Type B pancreatic cell (in vitro differentiated cells): ENCODE results near the gene MED12. TPM values are rescaled to one million over a fixed set of nuclear protein-coding genes. Genes with fewer than 3 reads are reported as not detected.
A peak's percentile ranks its signal among the peaks of the same experiment; 100 is the strongest.

ENCODE experiments used
- DNase-seq: peaks from one replicate; pipeline ENCODE4 v3.0.0; 2021; ENCODE audit warnings: mixed read lengths; ENCODE audit not compliant: unreplicated experiment; ENCODE audit errors: extremely low spot score
- H3K27ac Mint-ChIP-seq: 2 replicates; pipeline ENCODE4 v1.8.0; 2021; ENCODE audit warnings: mild to moderate bottlenecking, mixed read lengths
- H3K27me3 Mint-ChIP-seq: 2 replicates; pipeline ENCODE4 v1.8.0; 2021; ENCODE audit warnings: mixed read lengths
- H3K36me3 Mint-ChIP-seq: 2 replicates; pipeline ENCODE4 v1.8.0; 2021; ENCODE audit warnings: mixed read lengths
- H3K4me1 Mint-ChIP-seq: one replicate; pipeline ENCODE4 v1.8.0; 2021; ENCODE audit warnings: mixed read lengths; ENCODE audit not compliant: unreplicated experiment
- H3K4me3 Mint-ChIP-seq: 2 replicates; pipeline ENCODE4 v1.8.0; 2021; ENCODE audit warnings: mild to moderate bottlenecking, mixed read lengths
- H3K9me3 Mint-ChIP-seq: 2 replicates; pipeline ENCODE4 v1.8.0; 2021; ENCODE audit warnings: mixed read lengths
- total RNA-seq: library from RNA; stranded (reverse); gene quantifications from 2 replicates; pipeline ENCODE4 v1.2.1, GENCODE V29; 2021; ENCODE audit warnings: low replicate concordance
- TF ChIP-seq, protein P1 (sequence below): fragments of 200-600 bp; sonication (generic); conservative IDR thresholded peaks from 2 replicates; pipeline ENCODE4 v1.5.0; 2021; ENCODE audit warnings: antibody characterized with exemption, mild to moderate bottlenecking

The MED12 gene
- total RNA-seq, 1 donor from 2014 or later = 77.2 TPM

DNA sequence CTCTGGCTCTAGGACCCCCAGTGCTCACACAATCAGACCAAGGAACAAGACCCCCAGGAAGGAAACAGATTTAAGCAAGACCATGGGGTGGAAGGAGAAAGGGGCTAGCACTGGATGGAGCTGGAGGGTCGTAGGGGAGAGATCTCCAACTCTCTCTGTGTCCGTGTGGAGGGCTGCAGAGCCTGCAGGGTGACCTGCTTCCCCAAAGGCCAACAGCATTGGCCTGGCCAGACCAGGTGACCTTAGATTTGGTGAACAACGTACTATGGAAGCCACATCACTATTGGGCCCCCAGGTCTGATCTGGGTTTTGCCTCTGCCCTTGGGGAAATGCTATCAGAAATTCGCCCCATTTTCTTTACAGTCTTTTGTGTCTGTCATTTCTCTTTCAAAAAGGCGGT, 52.3 kb downstream of the MED12 start:
- TF ChIP-seq, protein P1, sequence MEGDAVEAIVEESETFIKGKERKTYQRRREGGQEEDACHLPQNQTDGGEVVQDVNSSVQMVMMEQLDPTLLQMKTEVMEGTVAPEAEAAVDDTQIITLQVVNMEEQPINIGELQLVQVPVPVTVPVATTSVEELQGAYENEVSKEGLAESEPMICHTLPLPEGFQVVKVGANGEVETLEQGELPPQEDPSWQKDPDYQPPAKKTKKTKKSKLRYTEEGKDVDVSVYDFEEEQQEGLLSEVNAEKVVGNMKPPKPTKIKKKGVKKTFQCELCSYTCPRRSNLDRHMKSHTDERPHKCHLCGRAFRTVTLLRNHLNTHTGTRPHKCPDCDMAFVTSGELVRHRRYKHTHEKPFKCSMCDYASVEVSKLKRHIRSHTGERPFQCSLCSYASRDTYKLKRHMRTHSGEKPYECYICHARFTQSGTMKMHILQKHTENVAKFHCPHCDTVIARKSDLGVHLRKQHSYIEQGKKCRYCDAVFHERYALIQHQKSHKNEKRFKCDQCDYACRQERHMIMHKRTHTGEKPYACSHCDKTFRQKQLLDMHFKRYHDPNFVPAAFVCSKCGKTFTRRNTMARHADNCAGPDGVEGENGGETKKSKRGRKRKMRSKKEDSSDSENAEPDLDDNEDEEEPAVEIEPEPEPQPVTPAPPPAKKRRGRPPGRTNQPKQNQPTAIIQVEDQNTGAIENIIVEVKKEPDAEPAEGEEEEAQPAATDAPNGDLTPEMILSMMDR = no peak
- Mint-ChIP-seq H3K4me1 (peaks cover 6% of the 10 kb centered on the region), H3K4me3 (no peak overlapping the region), H3K27me3 (no peaks in the 10 kb centered on the region), H3K9me3 (no peaks in the 10 kb centered on the region), H3K27ac (no peak overlapping the region), H3K36me3 (no peaks in the 10 kb centered on the region)
- DNase-seq = no peak

- peaks cover 6% of the 10 kb centered on the region for H3K4me1 Mint-ChIP-seq
- peak overlapping the region; percentile 40 for H3K27ac Mint-ChIP-seq
- no peaks in the 10 kb centered on the region for H3K27me3 Mint-ChIP-seq
- TF ChIP-seq, protein P1 = no peak
- H3K9me3 Mint-ChIP-seq = no peaks in the 10 kb centered on the region
- no peaks in the 10 kb centered on the region for H3K36me3 Mint-ChIP-seq
- no peak for DNase-seq
- H3K4me3 Mint-ChIP-seq = no peak overlapping the region
Measured at GRCh38 chrX:71171110-71171801, 52.9 kb downstream of the MED12 start.

DNA sequence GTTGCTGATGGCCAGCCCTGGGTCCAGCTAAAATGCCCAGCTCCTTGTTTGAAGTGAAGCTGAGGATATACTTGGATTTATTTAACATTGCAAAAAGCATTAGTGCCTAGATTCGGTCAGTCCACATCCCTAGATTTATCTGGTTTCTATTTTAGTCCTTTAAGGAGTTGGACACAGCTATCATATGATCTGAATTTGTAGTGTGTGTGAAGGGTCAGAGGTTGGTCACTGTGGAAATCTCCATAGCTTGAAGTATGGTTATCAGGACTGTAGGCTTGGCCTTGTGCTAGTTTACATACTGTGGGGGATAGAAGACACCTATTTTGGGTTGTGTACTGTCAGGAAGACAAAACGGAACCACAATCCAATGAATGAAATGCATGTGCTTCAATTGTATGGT, 55.0 kb downstream of the MED12 start:
- TF ChIP-seq, protein P1 = no peak
- Mint-ChIP-seq H3K9me3 (no peaks in the 10 kb centered on the region), H3K4me3 (no peak overlapping the region), H3K36me3 (no peaks in the 10 kb centered on the region), H3K27ac (no peak overlapping the region), H3K27me3 (no peaks in the 10 kb centered on the region), H3K4me1 (peaks cover 6% of the 10 kb centered on the region)
- no peak for DNase-seq

GRCh38 chrX:71174795-71175194, 56.4 kb downstream of the MED12 start:
- peaks cover 6% of the 10 kb centered on the region for H3K4me1 Mint-ChIP-seq

GRCh38 chrX:71175531-71175930, 57.1 kb downstream of the MED12 start:
- Mint-ChIP-seq H3K4me1 (peaks cover 6% of the 10 kb centered on the region), H3K36me3 (no peaks in the 10 kb centered on the region), H3K27ac (no peak overlapping the region), H3K27me3 (no peaks in the 10 kb centered on the region), H3K4me3 (no peak overlapping the region), H3K9me3 (no peaks in the 10 kb centered on the region)
- no peak for DNase-seq
- TF ChIP-seq, protein P1 = no peak

More at GRCh38 chrX:71174795-71175194, 56.4 kb downstream of the MED12 start:
- H3K4me3 Mint-ChIP-seq = no peak overlapping the region
- TF ChIP-seq, protein P1 = no peak
- no peaks in the 10 kb centered on the region for H3K9me3 Mint-ChIP-seq
- H3K27me3 Mint-ChIP-seq = no peaks in the 10 kb centered on the region
- H3K36me3 Mint-ChIP-seq = no peaks in the 10 kb centered on the region
- H3K27ac Mint-ChIP-seq = no peak overlapping the region
- no peak for DNase-seq
